ENCODE data around the gene CIRBP.

DNA sequence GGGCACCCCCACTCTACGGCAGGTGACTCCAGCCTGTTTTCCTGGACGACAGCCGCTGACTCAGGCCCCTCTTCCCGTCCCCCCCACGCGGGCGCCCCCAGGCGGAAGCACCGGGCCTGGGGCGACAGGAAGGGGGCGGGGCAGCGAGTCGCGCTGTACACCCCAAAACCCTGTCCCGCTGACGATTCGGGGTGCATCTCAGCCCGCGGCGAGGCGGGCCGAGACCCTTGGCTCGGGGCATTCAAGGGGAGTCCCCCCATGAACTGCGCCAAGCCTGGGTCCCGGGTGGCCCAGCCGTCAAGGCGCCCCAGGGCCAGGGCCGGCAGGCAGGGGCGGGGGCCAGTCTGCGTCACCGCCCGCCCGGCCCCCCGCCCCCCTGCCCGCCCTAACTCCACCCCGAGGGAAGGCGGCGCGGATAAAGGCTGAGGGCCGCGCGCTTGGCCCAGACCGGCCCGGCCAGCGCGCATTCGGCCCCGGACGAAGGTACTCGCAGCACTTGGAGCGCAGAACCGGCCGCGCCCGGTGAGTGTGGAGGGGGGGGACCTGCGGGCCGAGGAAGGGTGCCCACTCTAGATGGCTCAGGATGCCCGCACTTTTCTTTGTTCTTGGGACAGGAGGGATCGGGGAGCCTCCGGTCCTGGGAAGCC lies 20.9 kb upstream of the CIRBP start, which contains the start of gene MIDN:
- no peak for TF ChIP-seq GATA2 (IDR thresholded peaks at IDR 0.05; ENCODE audit: low read depth, low read length)
- no peak for TF ChIP-seq GATA3 (IDR thresholded peaks at IDR 0.05; ENCODE audit: low read depth, low read length)

All from SH-SY5Y (cell line).